DND-41 (cell line): Measurements from ENCODE around the gene FMN1.

Experiments
- ATAC-seq: fragments of 200-7000 bp; cut with Tn5 transposase; 3 replicates; pipeline ENCODE4 v1.9.1; 2021; ENCODE audit warnings: low read depth; ENCODE audit not compliant: insufficient read depth
- DNase-seq: peaks from one replicate; pipeline ENCODE4 v3.0.0-alpha.2; 2020
- H2AFZ ChIP-seq: 2 replicates; pipeline ENCODE4 v1.6.0; 2012; ENCODE audit warnings: low read depth, low read length
- H3K27ac ChIP-seq: 2 replicates; pipeline ENCODE4 v1.5.1; 2012; ENCODE audit warnings: low read length, inconsistent platforms
- H3K27me3 ChIP-seq: fragments of 200-600 bp; sonication (generic); 2 replicates; pipeline ENCODE4 v1.6.0; 2012; ENCODE audit warnings: low read length, mild to moderate bottlenecking, inconsistent platforms; ENCODE audit not compliant: insufficient read depth, poor library complexity
- H3K36me3 ChIP-seq: 2 replicates; pipeline ENCODE4 v1.5.1; 2012; ENCODE audit warnings: low read length, inconsistent platforms; ENCODE audit not compliant: insufficient read depth
- H3K4me1 ChIP-seq: 2 replicates; pipeline ENCODE4 v1.5.1; 2012; ENCODE audit warnings: mild to moderate bottlenecking, low read length; ENCODE audit not compliant: insufficient read depth
- H3K4me2 ChIP-seq: 2 replicates; pipeline ENCODE4 v1.6.0; 2012; ENCODE audit warnings: mild to moderate bottlenecking, moderate library complexity, low read length, inconsistent platforms; ENCODE audit not compliant: insufficient read depth
- H3K4me3 ChIP-seq, 2 experiments: fragments of 200-600 bp in 1 of 2; shearing (Covaris generic) in 1 of 2; 2 replicates each; pipeline ENCODE4 v1.5.1; 2012 to 2016; ENCODE audit warnings: inconsistent platforms in 2 of 2, low read length in 2 of 2, mild to moderate bottlenecking in 2 of 2, low read depth in 1 of 2, moderate library complexity in 1 of 2
- H3K79me2 ChIP-seq: 2 replicates; pipeline ENCODE4 v1.6.0; 2012; ENCODE audit warnings: low read length, inconsistent platforms; ENCODE audit not compliant: insufficient read depth
- H3K9ac ChIP-seq: 2 replicates; pipeline ENCODE4 v1.6.0; 2012; ENCODE audit warnings: low read depth, mild to moderate bottlenecking, inconsistent platforms, low read length, moderate library complexity
- H3K9me3 ChIP-seq: 2 replicates; pipeline ENCODE4 v1.5.1; 2012; ENCODE audit warnings: low read length, moderate library complexity, mild to moderate bottlenecking, inconsistent platforms; ENCODE audit not compliant: insufficient read depth, severe bottlenecking
- H4K20me1 ChIP-seq: 2 replicates; pipeline ENCODE4 v1.6.0; 2012; ENCODE audit warnings: low read length; ENCODE audit not compliant: insufficient read depth
- EZH2 ChIP-seq: IDR thresholded peaks from 3 replicates; pipeline ENCODE4 v1.6.1; 2012; ENCODE audit warnings: borderline replicate concordance, low read depth, mild to moderate bottlenecking, moderate library complexity, low read length, inconsistent platforms; ENCODE audit not compliant: severe bottlenecking
- TF ChIP-seq, protein P1 (sequence below): IDR thresholded peaks from 2 replicates; pipeline ENCODE4 v1.5.1; 2012; ENCODE audit warnings: borderline replicate concordance, low read length, moderate library complexity, mild to moderate bottlenecking; ENCODE audit not compliant: poor library complexity, severe bottlenecking; ENCODE audit errors: extremely low read depth

The FMN1 gene

GRCh38 chr15:32825219-32825618 lies 369.3 kb downstream of the FMN1 start:
- no peak overlapping the region for H2AFZ ChIP-seq
- ATAC-seq (no peak), DNase-seq (no peak)
- H3K27ac ChIP-seq: no peak overlapping the region
- no peaks in the 10 kb centered on the region for H3K4me1 ChIP-seq
- H3K79me2 ChIP-seq: no peaks in the 10 kb centered on the region
- no peaks in the 10 kb centered on the region for H3K36me3 ChIP-seq
- H3K27me3 ChIP-seq: no peaks in the 10 kb centered on the region
- no peak overlapping the region for H3K9ac ChIP-seq
- no peak overlapping the region for H3K4me3 ChIP-seq
- no peaks in the 10 kb centered on the region for H4K20me1 ChIP-seq
- H3K9me3 ChIP-seq: no peaks in the 10 kb centered on the region
- TF ChIP-seq, protein P1, sequence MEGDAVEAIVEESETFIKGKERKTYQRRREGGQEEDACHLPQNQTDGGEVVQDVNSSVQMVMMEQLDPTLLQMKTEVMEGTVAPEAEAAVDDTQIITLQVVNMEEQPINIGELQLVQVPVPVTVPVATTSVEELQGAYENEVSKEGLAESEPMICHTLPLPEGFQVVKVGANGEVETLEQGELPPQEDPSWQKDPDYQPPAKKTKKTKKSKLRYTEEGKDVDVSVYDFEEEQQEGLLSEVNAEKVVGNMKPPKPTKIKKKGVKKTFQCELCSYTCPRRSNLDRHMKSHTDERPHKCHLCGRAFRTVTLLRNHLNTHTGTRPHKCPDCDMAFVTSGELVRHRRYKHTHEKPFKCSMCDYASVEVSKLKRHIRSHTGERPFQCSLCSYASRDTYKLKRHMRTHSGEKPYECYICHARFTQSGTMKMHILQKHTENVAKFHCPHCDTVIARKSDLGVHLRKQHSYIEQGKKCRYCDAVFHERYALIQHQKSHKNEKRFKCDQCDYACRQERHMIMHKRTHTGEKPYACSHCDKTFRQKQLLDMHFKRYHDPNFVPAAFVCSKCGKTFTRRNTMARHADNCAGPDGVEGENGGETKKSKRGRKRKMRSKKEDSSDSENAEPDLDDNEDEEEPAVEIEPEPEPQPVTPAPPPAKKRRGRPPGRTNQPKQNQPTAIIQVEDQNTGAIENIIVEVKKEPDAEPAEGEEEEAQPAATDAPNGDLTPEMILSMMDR: no peak
- TF ChIP-seq EZH2: no peak
- no peak overlapping the region for H3K4me2 ChIP-seq

GRCh38 chr15:32824777-32825176 lies 369.7 kb downstream of the FMN1 start:
- TF ChIP-seq EZH2: no peak
- TF ChIP-seq, protein P1: no peak
- Histone ChIP-seq H3K27me3 (no peaks in the 10 kb centered on the region), H4K20me1 (no peaks in the 10 kb centered on the region), H3K27ac (no peak overlapping the region), H3K79me2 (no peaks in the 10 kb centered on the region), H3K9ac (no peak overlapping the region), H3K4me2 (no peak overlapping the region), H3K4me1 (no peaks in the 10 kb centered on the region), H3K9me3 (no peaks in the 10 kb centered on the region), H2AFZ (no peak overlapping the region), H3K4me3 (no peak overlapping the region), H3K36me3 (no peaks in the 10 kb centered on the region)
- ATAC-seq: no peak
- no peak for DNase-seq

- TF ChIP-seq, protein P1: no peak
- TF ChIP-seq EZH2: no peak
- H4K20me1 ChIP-seq: no peaks in the 10 kb centered on the region
- DNase-seq (no peak), ATAC-seq (no peak)
- no peak overlapping the region for H2AFZ ChIP-seq
- no peaks in the 10 kb centered on the region for H3K79me2 ChIP-seq
- no peak overlapping the region for H3K4me3 ChIP-seq
- no peak overlapping the region for H3K4me2 ChIP-seq
- H3K4me1 ChIP-seq: no peaks in the 10 kb centered on the region
- no peaks in the 10 kb centered on the region for H3K9me3 ChIP-seq
- H3K9ac ChIP-seq: no peak overlapping the region
- H3K27me3 ChIP-seq: no peaks in the 10 kb centered on the region
- H3K36me3 ChIP-seq: no peaks in the 10 kb centered on the region
- no peak overlapping the region for H3K27ac ChIP-seq
Observed at GRCh38 chr15:32823750-32824149, 370.8 kb downstream of the FMN1 start.

GRCh38 chr15:32822739-32823138 lies 371.8 kb downstream of the FMN1 start:
- no peak overlapping the region for H3K4me3 ChIP-seq
- no peaks in the 10 kb centered on the region for H3K4me1 ChIP-seq
- TF ChIP-seq, protein P1: no peak
- TF ChIP-seq EZH2: no peak
- H3K36me3 ChIP-seq: no peaks in the 10 kb centered on the region
- ATAC-seq: no peak
- no peak for DNase-seq
- H3K9ac ChIP-seq: no peak overlapping the region
- no peak overlapping the region for H3K27ac ChIP-seq
- H3K9me3 ChIP-seq: no peaks in the 10 kb centered on the region
- no peaks in the 10 kb centered on the region for H4K20me1 ChIP-seq
- H3K4me2 ChIP-seq: no peak overlapping the region
- no peaks in the 10 kb centered on the region for H3K79me2 ChIP-seq
- H2AFZ ChIP-seq: no peak overlapping the region
- no peaks in the 10 kb centered on the region for H3K27me3 ChIP-seq
